ENCODE data around the gene NOP9.
A peak's percentile ranks its signal among the peaks of the same experiment; 100 is the strongest.
"Not testable (repeated sequence)": the region's sequence is repeated elsewhere in the genome, so short reads cannot be mapped to it uniquely, and the experiment has no call there.

The NOP9 gene

GRCh38 chr14:24310646-24311604, 11.3 kb downstream of the NOP9 start, which contains the start of gene LTB4R:
Gene LTB4R (plus strand): TSS chr14:24311502. CDS start chr14:24315652, 4,150 bp downstream.
- DNase-seq, result peak; percentile 85

- no peak for DNase-seq
Measured at GRCh38 chr14:24311837-24312615, 12.4 kb downstream of the NOP9 start.

GRCh38 chr14:24312736-24313507, 13.3 kb downstream of the NOP9 start:
- DNase-seq, result peak; percentile 38

DNA sequence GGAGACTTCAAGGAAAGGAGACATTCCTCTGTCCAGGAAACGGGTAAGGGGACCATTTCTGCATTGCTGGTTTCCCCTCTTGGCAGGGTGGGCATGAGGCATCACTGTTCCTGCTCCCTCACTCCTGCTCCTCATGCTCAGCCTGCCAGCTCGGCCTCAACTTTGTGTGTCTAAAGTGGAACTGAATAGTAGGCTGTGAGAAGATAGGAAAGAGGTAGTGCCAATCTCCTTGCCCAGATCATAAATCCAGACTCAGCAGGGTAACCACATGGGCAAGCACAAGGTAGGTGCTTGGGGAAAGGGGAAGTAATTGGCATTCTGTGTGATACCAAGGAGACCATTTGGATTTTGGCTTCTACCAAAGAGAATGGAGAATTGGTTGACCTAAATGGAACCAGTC, 14.3 kb downstream of the NOP9 start:
- no peak for DNase-seq

GRCh38 chr14:24314377-24315193, 14.9 kb downstream of the NOP9 start:
- no peak for DNase-seq

GRCh38 chr14:24315243-24315806, 15.7 kb downstream of the NOP9 start:
- DNase-seq, result no peak

- DNase-seq, result no peak
Measured at GRCh38 chr14:24315807-24316596, 16.4 kb downstream of the NOP9 start.

DNA sequence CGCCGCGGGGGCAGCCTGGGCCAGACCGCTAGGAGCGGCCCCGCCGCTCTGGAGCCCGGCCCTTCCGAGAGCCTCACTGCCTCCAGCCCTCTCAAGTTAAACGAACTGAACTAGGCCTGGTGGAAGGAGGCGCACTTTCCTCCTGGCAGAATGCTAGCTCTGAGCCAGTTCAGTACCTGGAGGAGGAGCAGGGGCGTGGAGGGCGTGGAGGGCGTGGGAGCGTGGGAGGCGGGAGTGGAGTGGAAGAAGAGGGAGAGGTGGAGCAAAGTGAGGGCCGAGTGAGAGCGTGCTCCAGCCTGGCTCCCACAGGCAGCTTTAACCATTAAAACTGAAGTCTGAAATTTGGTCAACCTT, 16.9 kb downstream of the NOP9 start:
- no peak for DNase-seq

- no peak for DNase-seq
Measured at GRCh38 chr14:24317141-24317928, 17.7 kb downstream of the NOP9 start.

- no peak for DNase-seq
Measured at GRCh38 chr14:24321212-24321975, 21.7 kb downstream of the NOP9 start.

DNA sequence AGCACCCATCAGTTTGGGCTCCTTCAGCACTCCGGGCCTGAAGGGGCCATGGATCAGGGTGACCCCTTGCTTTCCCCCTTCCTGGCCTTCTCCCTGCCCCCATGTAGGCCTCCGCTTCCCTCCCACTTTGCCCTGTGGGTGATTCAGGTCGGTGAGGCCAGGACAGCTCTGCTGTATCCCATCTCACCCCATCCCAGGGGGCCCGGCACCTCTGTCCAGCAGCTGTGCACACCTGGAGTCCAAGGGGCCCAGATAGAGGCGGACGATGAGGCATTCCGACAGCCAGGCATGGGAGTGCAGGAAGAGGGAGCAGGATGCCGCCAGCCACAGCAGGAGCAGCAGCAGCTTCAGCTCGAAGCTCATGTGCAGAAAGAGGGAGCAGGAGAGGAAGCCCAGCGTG, 23.0 kb downstream of the NOP9 start:
- DNase-seq, result no peak

GRCh38 chr14:24323341-24323740, 23.7 kb downstream of the NOP9 start:
- no peak for DNase-seq

DNA sequence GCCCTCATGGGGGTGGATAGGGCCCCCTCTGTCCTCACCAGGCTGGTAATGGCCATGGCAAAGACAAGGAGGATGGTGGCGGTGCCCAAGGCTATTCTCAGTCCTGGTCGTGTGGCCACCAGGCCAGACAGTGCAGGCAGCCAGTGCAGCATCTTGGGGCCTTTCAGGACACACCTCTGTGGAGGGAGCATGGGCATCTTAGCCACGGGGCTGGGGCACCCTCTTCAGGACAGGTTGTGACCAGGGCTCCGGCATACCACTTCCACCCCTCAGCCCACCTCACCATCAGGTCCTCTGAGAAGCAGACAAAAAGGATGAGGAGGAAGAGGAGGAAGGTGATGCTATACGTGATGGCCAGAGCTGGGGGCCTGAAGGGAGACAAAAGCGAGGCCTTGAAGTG, 24.4 kb downstream of the NOP9 start:
- no peak for DNase-seq

DNA sequence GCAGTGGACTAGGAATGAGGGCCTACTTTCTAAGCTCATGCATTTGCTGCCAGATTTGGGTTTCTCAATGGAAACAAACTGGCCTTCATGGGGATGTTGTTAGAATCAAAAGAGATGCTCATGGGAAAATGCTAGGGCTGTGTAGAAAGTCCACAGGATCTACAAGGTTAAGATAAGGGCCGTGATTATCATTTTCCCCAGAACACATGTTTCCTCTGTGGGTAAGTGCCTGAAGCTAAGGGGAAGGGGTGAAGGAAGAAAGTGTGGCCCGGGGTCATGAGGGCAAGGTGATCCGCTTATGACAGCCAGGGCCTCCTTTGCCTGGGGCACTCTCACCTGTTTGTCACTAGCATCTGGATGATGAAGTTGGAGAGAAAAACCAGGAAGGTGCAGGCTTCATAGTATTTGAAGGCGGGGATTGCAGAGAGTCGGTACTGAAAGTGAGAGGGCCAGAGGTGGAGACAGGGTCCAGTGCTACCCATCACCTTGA, 25.4 kb downstream of the NOP9 start:
- DNase-seq, result no peak

- no peak for DNase-seq
Measured at GRCh38 chr14:24325963-24326362, 26.3 kb downstream of the NOP9 start.

- DNase-seq, result no peak
Measured at GRCh38 chr14:24327303-24327702, 27.7 kb downstream of the NOP9 start.

DNA sequence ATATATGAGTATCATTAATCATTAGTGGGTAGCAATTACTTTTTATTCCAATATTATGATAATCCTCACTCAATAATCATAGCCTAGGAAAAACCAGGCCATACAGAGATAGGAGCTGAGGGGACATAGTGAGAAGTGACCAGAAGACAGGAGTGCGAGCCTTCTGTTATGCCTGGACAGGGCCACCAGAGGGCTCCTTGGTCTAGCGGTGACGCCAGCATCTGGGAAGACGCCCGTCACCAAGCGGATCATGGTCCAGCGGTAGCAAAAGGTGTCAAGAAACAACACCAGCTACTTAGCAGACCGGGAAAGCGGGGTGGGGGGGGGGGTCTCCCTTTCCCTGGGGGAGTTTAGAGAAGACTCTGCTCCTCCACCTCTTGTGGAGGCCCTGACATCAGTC, 28.3 kb downstream of the NOP9 start:
- DNase-seq, result not testable (repeated sequence)

DNA sequence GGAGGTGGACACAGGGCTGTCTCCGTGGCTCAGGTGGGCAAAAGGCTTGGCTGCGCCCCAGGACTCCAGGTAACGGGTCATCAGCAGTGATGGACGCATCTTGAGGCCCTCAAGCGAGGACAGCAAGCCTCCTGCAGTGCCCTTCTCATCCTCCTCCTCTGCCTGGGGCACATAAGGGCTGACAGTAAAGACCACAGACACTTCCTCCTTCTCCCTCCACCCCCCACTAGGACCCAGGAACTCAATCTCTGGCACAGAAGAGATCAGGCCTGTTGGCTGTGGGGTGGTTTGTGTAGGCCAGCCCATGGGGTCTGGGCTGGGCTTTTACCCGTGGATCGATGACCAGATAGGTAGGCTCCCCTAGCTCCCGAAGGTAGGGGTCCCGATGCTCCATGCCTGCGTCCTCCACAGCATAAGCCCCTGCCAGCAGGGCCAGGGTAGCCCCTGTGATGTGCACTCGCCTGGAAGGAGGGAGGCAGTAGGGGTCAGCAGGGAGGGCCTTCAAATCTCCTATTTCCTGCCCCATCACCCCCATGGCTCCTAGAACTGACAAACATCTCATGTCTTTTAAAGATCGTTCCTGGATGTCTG, 29.5 kb downstream of the NOP9 start:
- DNase-seq, result no peak

- DNase-seq, result no peak
Measured at GRCh38 chr14:24329736-24330135, 30.1 kb downstream of the NOP9 start.

All from right hindlimb (tissue), 1 donor.